Endothelial cell of hepatic sinusoid (primary cell): ENCODE measurements around the gene BCCIP.

Source experiments
- in situ Hi-C: cut with HindIII; loops from 2 replicates; pipeline ENCODE4 v1.10.0; 2017; ENCODE audit warnings: low sequenced_read_pairs

Gene BCCIP

GRCh38 chr10:125840955-125841354 is 17.6 kb downstream of the BCCIP start:
- in situ Hi-C loops: no loop called here

- in situ Hi-C loops: no loop called here
Observed at GRCh38 chr10:125843603-125844329, 20.4 kb downstream of the BCCIP start.

GRCh38 chr10:125844751-125845221 is 21.4 kb downstream of the BCCIP start:
- in situ Hi-C loops: no loop called here

- in situ Hi-C loops: no loop called here
Observed at GRCh38 chr10:125845617-125846016, 22.3 kb downstream of the BCCIP start.

GRCh38 chr10:125846894-125847293 is 23.5 kb downstream of the BCCIP start:
- in situ Hi-C loops: no loop called here

- in situ Hi-C loops: no loop called here
Observed at GRCh38 chr10:125848371-125848770, 25.0 kb downstream of the BCCIP start.

GRCh38 chr10:125848857-125849256 is 25.5 kb downstream of the BCCIP start:
- in situ Hi-C loops: no loop called here

GRCh38 chr10:125849448-125849847 is 26.1 kb downstream of the BCCIP start:
- in situ Hi-C loops: no loop called here

GRCh38 chr10:125850766-125851731 is 27.7 kb downstream of the BCCIP start:
- in situ Hi-C loops: no loop called here

GRCh38 chr10:125852487-125852886 is 29.1 kb downstream of the BCCIP start:
- in situ Hi-C loops: no loop called here

- in situ Hi-C loops: loop anchor here (5.0 kb wide), 1 partner anchor 80 kb away; no protein-coding TSS in a partner anchor
Observed at GRCh38 chr10:125857185-125857760, 33.9 kb downstream of the BCCIP start.

- in situ Hi-C loops: loop anchor here (5.0 kb wide), 1 partner anchor 78 kb away; no protein-coding TSS in a partner anchor
Observed at GRCh38 chr10:125859128-125859817, 35.9 kb downstream of the BCCIP start.

- in situ Hi-C loops: no loop called here
Observed at GRCh38 chr10:125865120-125865519, 41.8 kb downstream of the BCCIP start.

- in situ Hi-C loops: no loop called here
Observed at GRCh38 chr10:125866421-125867029, 43.2 kb downstream of the BCCIP start.

GRCh38 chr10:125868372-125868975 is 45.1 kb downstream of the BCCIP start:
- in situ Hi-C loops: no loop called here

- in situ Hi-C loops: no loop called here
Observed at GRCh38 chr10:125871338-125871737, 48.0 kb downstream of the BCCIP start.

GRCh38 chr10:125878957-125879835 is 55.9 kb downstream of the BCCIP start:
- in situ Hi-C loops: no loop called here

- in situ Hi-C loops: loop anchor here (5.0 kb wide), 1 partner anchor 57 kb away; no protein-coding TSS in a partner anchor
Observed at GRCh38 chr10:125880719-125881118, 57.4 kb downstream of the BCCIP start.

GRCh38 chr10:125881192-125881591 is 57.8 kb downstream of the BCCIP start, which contains the start of gene DHX32:
Gene DHX32 (minus strand): TSS chr10:125881292. CDS start chr10:125880824, 468 bp downstream.
- in situ Hi-C loops: loop anchor here (5.0 kb wide), 1 partner anchor 56 kb away; no protein-coding TSS in a partner anchor
